HG03521 (cell line): ENCODE measurements around the gene CCDC28A.

Experiments
- ATAC-seq: cut with Tn5 transposase; IDR thresholded peaks from one replicate; pipeline ENCODE4 v1.9.1; 2021; ENCODE audit warnings: mild to moderate bottlenecking, moderate library complexity; ENCODE audit not compliant: unreplicated experiment

The CCDC28A gene

DNA sequence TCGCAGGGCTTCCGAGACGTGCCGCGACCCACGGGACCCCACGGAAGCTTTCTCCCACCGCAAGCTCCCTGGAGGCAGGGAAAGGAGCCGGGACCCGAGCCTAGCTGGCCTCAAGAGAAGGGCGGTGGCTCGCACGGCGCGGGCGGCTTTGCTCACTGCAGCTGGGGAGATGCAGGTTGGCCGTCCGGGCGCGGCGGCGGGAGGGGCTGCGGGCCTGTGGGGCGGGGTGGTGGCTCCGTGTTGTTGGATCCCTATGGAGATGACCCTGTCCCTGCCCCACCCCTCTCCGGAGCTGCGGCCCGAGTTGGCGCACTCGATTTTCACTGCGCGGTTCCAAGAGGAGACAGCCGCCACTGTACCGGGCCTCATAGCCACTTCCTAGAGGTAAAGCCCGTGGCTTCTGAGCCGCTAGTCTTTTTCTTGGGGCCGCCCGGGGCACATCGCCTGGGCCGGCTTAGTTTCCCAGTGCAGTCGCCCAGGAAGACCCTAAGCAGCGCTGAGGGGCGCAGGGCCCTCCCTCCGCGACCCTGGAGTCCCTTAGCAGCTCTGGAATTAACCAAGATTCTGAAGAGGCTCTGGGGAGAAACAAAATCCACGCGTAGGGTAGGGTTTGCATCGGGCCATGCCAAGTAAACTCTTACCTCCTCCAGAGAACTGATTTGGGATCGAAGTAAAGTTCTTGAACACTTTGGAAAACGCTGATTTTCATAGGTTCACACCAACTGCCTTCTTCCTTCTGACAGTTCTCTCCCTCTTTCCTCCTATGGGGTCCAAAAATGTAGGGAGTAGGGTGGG lies 22.4 kb downstream of the CCDC28A start, which contains the start of gene ECT2L:
TSS of gene ECT2L (plus strand) at position 279 of the 795 bp plus-strand sequence. CDS start 17,188 bp downstream, outside the sequence.
- no peak for ATAC-seq

DNA sequence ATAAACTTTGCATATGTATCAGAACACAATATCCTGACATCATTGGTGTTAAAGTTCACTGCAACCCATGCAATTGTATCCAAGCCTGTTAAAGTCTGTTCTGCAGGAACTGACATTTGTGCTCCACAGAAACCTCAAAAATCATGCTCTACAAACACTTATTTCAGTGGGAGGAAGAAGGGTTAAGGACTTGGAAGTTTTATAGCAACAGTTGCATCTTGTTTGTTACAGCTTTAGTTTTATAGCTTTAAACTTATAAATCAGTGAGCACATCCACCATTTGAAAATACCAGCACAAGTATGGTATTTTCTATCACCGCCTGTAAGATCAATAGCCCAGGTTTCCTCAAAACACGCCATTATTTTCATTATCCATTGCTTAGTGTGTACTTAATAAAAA lies 23.2 kb downstream of the CCDC28A start:
- no peak for ATAC-seq

GRCh38 chr6:138797806-138798446 lies 24.4 kb downstream of the CCDC28A start:
- no peak for ATAC-seq

GRCh38 chr6:138800377-138801150 lies 27.0 kb downstream of the CCDC28A start:
- peak; percentile 43 for ATAC-seq

GRCh38 chr6:138803331-138803730 lies 29.8 kb downstream of the CCDC28A start:
- ATAC-seq: no peak

DNA sequence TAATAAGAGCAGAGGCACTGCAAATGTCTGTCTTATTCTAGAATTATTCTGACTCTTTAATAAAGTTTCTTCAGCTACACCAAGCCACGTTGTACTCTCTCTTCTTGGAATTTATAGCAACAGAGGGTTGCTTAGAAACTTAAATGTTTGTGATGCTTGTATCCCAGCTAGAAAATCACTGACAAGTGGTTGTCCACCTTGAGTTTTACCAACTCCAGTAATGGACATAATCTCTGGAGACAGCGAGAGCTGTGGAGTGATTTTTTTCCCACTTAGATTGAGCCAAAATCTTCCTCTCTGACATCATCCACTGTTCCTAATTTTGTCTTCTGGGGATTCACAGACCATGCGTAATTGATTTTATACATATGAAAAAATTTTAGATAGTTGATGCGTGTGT lies 30.3 kb downstream of the CCDC28A start:
- no peak for ATAC-seq

GRCh38 chr6:138805016-138805765 lies 31.6 kb downstream of the CCDC28A start:
- ATAC-seq: no peak

DNA sequence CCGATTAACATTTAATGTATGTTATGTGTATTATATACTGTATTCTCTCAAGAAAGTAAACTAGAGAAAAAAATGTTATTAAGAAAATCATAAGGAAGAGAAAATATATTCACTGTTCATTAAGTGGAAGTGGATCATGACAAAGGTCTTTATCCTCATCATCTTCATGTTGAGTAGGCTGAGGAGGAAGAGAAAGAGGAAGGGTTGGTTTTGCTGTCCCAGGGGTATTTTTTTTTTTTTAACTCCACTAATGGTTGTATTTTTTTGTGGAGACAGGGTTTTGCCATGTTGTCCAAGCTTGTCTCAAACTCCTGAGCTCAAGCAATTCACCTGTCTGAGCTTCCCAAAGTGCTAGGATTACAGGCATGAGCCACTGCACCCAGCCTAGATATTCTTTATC lies 33.3 kb downstream of the CCDC28A start:
- ATAC-seq: no peak

DNA sequence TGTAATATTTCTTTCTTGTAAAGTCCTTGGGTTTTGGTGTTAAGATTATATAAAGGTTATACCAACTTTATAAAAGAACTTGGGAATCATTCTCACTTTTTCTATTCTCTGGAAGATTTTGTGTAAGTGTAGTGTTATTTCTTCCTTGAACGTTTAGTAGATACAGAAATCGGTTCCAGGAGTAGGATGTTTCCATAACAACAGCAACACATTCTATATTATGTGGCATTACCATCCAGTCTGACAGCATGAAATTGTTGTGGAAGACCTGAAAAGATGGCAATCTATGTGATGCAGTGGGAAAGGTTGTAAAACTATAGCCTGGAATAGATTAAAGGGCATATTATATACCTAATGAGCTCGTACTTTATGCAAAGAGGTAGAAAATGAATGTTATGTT lies 36.1 kb downstream of the CCDC28A start:
- no peak for ATAC-seq

GRCh38 chr6:138811866-138812265 lies 38.3 kb downstream of the CCDC28A start:
- ATAC-seq: no peak

GRCh38 chr6:138814179-138814834 lies 40.7 kb downstream of the CCDC28A start:
- no peak for ATAC-seq

DNA sequence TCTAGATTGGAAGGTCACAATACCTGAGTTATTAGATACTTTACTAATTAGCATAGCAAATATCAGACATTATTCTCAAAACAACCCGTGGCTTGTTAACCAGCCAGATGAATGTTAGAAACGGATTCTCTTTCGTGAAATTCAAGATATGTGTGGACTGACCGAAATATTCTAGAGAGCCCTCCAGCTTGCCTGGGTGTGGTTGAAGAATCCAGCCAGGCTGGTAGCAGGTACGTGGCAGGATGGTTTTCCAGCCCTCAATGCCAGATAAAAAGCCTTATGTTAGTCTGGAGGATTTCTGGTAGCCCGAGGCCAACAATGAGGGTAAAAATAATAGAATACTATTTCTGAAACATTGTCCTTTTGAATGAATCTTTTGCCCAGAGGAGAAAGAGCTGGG lies 41.7 kb downstream of the CCDC28A start:
- no peak for ATAC-seq

GRCh38 chr6:138815797-138816528 lies 42.4 kb downstream of the CCDC28A start:
- ATAC-seq: peak; percentile 51

DNA sequence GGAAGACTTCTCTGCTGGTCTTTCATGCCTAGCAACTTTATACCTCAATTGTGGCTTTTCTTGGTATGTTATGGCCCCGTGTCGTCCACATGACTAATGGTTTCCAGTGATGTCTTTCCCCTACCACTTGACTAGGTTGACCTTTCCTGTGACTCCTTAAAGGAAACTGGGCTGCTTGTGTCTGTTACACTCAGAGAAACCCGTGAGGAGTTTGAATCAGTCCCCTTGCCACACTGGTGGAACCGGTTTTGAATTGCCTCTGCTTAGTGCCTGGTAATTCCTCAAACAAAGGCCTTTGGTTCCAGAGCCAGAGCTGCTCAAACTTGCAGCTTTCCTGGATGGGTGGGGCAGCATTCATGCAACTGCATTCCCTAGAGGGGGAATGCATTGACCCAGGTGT lies 44.2 kb downstream of the CCDC28A start:
- ATAC-seq: no peak

DNA sequence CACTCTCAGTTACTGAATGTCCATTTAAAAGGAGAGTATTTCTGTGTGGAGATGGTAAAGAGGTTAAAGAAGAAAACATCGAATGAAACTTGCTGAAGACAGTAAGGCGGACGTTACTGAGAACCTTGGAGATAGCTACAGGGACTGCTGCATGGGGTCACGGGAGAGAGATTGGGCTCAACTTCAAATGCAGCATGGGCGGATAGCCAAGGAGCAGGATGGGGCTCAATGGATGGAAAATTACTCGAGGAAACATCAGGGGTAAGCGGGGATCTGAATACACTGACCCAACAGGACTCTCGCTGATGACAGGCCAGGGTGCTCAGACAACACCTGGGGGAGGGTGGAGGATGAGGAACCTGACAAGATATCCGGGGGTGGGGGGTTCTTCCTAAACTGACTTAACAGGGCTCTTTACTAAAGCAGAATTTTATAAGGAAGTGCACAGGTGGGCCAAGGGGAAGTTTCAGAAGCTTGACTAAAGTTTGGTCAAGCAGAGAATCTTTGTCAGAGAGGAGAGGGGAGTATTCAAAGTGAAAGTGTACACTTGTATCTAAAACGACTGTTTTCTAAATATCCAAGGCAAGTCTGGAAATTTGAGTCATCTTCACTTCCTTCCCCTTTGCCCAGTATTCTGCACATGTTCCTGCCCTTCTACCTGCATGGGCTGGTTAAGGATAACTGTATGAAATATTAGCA lies 45.1 kb downstream of the CCDC28A start:
- ATAC-seq: peak; percentile 45

- no peak for ATAC-seq
Measured at GRCh38 chr6:138821519-138821918, 48.0 kb downstream of the CCDC28A start.

DNA sequence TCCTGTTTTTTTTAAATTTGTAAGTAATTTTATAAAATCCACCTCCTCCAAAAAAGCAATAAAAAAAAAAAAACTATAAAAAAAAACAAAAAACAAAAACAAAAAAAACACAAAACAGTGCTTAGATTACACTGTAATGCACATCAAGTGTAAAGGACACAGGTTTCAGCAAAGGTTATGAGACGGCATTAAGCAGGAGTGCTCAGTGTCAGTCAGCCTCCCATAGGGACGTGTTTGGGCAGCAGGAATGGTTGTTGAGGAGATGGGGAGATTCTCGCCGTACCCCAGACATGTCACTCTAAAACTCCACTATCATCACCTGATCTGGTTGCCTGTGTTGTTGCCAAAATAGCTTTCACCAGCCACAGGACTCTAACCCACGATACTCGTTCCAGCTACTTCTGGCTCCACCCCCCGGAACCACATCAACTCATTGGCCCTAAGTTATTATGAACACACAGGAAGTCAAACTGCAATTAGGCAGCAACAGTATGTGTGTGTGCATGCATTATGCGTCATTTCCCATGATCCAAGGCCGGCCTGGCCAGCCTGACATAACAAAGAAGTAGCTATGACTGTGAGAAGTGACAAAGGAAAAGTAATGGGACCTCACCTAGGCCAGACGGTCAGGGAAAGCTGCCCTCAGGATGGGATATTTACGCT lies 51.0 kb downstream of the CCDC28A start:
- no peak for ATAC-seq

DNA sequence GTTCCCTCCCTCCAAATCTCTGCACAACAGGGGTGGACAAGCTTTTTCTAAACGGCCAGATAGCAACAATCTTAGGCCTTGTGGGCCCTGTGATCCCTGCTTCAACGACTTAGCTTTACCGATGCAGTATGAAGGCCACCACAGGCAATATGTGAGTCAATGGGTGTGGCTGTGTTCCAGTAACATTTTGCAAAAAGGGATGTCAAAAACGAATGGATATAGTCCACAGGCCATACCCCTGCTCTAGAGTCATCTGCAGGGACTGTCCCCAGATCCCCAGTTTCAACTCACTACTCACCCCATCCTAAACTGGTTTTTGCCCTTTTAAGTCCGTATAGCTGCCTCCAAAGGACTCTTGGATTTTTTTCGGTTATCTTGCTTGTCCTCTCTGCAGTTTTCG lies 56.7 kb downstream of the CCDC28A start:
- ATAC-seq: no peak

GRCh38 chr6:138832182-138832581 lies 58.6 kb downstream of the CCDC28A start:
- ATAC-seq: no peak
